HL-60 (cell line): ENCODE measurements around the gene TMPRSS7.

Experiments
- DNase-seq, 2 experiments: peaks; one replicate each; pipeline ENCODE4 v3.0.0-alpha.2; 2010 to 2020; ENCODE audit warnings: low read depth in 1 of 2, low spot score in 1 of 2
- H3K27ac ChIP-seq: fragments of 250-450 bp; sonication (Bioruptor Pico); replicated peaks from 2 replicates; pipeline ENCODE4 v1.5.1; 2020; ENCODE audit warnings: mild to moderate bottlenecking, moderate library complexity
- H3K27me3 ChIP-seq: fragments of 250-450 bp; sonication (Bioruptor Pico); 2 replicates; pipeline ENCODE4 v1.5.1; 2021; ENCODE audit warnings: mild to moderate bottlenecking, moderate library complexity; ENCODE audit not compliant: insufficient read depth, poor library complexity, severe bottlenecking
- H3K4me3 ChIP-seq: replicated peaks from 2 replicates; pipeline ENCODE4 v1.5.1; 2011; ENCODE audit warnings: mild to moderate bottlenecking, control low read depth, low read length; ENCODE audit not compliant: insufficient read depth
- GABPA ChIP-seq: IDR thresholded peaks from 2 replicates; pipeline ENCODE4 v1.6.1; 2012; ENCODE audit warnings: low read depth
- POLR2AphosphoS5 ChIP-seq: IDR thresholded peaks from 2 replicates; pipeline ENCODE4 v1.6.1; 2012; ENCODE audit warnings: low read depth
- SPI1 ChIP-seq: IDR thresholded peaks from 2 replicates; pipeline ENCODE4 v1.6.1; 2012; ENCODE audit warnings: low read depth, mild to moderate bottlenecking, borderline replicate concordance
- TF ChIP-seq, protein P1 (sequence below): IDR thresholded peaks from 2 replicates; pipeline ENCODE4 v1.6.1; 2012; ENCODE audit warnings: low read depth; ENCODE audit not compliant: insufficient replicate concordance

TMPRSS7 gene

DNA sequence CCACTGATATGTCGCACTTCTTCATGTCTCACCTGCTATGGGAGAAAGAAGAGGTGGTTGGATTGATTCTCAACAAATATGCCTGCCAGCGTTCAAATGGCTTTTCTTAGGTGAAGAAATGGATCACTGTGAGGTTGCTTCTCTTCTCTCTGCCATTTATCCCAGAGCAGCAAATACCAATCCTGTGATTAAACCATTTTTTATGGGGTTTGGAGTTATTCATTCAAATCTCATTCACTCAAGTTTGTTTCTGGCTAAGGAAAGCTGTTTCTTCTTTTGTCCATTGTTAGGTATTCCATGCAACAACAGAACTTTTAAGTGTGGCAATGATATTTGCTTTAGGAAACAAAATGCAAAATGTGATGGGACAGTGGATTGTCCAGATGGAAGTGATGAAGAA lies 39.5 kb downstream of the TMPRSS7 start:
- no peak overlapping the region for H3K4me3 ChIP-seq
- H3K27me3 ChIP-seq: peaks cover 3% of the 10 kb centered on the region
- TF ChIP-seq POLR2AphosphoS5 (no peak), SPI1 (no peak), GABPA (no peak)
- TF ChIP-seq, protein P1, sequence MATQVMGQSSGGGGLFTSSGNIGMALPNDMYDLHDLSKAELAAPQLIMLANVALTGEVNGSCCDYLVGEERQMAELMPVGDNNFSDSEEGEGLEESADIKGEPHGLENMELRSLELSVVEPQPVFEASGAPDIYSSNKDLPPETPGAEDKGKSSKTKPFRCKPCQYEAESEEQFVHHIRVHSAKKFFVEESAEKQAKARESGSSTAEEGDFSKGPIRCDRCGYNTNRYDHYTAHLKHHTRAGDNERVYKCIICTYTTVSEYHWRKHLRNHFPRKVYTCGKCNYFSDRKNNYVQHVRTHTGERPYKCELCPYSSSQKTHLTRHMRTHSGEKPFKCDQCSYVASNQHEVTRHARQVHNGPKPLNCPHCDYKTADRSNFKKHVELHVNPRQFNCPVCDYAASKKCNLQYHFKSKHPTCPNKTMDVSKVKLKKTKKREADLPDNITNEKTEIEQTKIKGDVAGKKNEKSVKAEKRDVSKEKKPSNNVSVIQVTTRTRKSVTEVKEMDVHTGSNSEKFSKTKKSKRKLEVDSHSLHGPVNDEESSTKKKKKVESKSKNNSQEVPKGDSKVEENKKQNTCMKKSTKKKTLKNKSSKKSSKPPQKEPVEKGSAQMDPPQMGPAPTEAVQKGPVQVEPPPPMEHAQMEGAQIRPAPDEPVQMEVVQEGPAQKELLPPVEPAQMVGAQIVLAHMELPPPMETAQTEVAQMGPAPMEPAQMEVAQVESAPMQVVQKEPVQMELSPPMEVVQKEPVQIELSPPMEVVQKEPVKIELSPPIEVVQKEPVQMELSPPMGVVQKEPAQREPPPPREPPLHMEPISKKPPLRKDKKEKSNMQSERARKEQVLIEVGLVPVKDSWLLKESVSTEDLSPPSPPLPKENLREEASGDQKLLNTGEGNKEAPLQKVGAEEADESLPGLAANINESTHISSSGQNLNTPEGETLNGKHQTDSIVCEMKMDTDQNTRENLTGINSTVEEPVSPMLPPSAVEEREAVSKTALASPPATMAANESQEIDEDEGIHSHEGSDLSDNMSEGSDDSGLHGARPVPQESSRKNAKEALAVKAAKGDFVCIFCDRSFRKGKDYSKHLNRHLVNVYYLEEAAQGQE: no peak
- no peak for DNase-seq
- H3K27ac ChIP-seq: no peak overlapping the region

DNA sequence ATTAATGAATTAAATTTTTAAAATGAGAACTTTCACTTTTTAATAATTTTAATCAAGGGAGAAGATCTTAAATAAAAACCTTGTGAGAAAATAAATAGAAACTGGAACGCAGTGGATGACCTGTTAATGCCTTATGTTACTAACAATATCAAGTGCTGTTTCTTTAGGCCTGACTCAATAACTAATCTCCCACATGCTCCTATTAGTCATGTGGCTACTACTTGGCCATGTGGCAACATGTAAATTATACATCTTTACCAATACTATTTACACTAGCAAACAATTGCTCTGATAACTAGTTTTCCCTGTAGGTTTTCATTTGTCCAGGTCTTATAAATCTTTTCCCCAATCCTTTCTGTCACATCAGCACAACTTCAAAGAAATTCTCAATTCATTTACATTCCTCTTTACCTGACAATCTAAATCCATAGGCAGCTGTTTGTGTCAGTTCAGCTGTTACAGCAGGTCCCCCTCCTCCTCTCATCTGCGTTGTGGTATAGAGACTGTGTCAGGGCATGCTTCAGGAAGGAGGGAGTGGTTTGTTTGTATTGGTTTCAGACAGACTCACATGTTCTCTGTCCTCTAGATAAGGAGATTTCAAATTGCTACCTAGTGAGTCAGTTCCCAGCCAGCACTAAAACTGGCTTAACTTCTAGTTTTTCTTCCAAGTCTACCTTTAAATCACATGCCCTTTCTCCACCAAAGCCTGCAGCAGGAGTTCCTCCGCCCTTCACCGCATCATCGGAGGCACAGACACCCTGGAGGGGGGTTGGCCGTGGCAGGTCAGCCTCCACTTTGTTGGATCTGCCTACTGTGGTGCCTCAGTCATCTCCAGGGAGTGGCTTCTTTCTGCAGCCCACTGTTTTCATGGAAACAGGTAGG lies 40.3 kb downstream of the TMPRSS7 start:
- no peak overlapping the region for H3K27ac ChIP-seq
- peaks cover 3% of the 10 kb centered on the region for H3K27me3 ChIP-seq
- DNase-seq: no peak
- no peak for TF ChIP-seq SPI1
- H3K4me3 ChIP-seq: no peak overlapping the region

DNA sequence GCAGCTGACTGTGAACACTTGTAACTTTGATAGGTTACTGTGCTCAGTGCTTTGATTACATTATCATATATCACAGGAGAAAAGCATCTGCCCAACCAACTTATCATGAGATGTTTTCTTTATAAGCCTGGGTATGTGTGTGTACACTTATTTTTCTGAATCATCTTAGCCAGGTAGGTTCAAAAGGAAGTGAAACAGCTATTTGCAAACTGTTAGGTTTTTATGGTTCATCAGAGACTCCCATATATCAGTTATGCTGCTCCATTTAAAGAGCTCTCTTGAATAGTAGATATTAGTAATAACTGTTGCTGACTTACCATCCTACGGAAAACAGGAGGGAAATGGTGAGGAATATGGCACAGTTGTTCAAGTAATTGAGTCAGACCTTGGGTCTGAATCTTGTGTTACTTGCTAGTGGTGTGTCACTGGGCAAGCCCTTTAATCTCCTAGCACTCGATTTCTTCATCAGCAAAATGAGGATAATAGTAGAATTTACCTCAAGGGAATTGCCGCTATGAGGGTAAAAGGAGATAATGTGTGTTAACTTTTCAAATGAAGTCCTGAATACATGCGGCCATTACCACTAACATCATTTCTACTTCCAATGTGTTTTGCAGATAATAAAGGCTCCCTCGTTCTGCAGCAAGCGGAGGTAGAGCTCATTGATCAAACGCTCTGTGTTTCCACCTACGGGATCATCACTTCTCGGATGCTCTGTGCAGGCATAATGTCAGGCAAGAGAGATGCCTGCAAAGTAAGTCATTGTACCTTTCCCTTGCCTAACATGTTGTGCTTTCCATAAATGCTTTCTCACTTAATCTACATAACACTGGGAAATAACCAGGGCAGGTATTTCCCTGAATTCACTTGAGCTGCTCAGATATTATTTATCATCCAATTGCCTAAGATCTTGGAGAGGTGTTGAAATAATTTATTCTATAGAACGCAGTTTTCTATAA lies 43.9 kb downstream of the TMPRSS7 start:
- H3K27me3 ChIP-seq: peaks cover 3% of the 10 kb centered on the region
- no peak for TF ChIP-seq SPI1
- TF ChIP-seq, protein P1: no peak
- TF ChIP-seq POLR2AphosphoS5: no peak
- no peak for TF ChIP-seq GABPA
- DNase-seq: no peak

DNA sequence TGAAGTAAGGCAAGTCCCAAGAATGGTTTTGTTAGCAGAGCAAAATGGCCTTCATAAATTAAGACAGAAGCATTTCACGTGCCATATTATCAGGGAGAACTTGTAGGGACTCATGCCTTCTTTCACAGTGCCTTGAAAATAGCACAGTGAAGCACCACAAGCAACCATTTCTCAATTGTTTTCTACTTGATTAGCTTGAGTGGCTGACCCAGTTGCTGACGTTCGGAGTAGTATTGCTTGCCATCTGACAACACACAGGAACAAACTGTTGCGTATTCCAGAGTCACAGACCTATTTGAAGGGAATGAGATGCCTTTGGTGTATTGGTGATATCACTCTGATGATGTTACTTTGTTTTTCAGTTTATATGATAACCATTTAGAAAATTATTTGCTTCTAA lies 48.7 kb downstream of the TMPRSS7 start:
- DNase-seq: no peak
- TF ChIP-seq, protein P1: no peak
- peaks cover 34% of the 10 kb centered on the region for H3K27me3 ChIP-seq
- no peak overlapping the region for H3K4me3 ChIP-seq
- H3K27ac ChIP-seq: no peak overlapping the region

More for the DNA sequence above, 43.9 kb downstream of the TMPRSS7 start:
- H3K4me3 ChIP-seq: no peak overlapping the region
- H3K27ac ChIP-seq: no peak overlapping the region
